GM19468 (cell line): ENCODE results near the gene ROR2.
"Not testable (repeated sequence)": the region's sequence is repeated elsewhere in the genome, so short reads cannot be mapped to it uniquely, and the experiment has no call there.

ENCODE experiments used
- ATAC-seq: cut with Tn5 transposase; IDR thresholded peaks from one replicate; pipeline ENCODE4 v1.9.1; 2021; ENCODE audit warnings: mild to moderate bottlenecking, moderate library complexity, moderate number of reproducible peaks; ENCODE audit not compliant: unreplicated experiment; ENCODE audit errors: extremely low read depth

ROR2 gene

GRCh38 chr9:91929331-91929730 is 20.7 kb downstream of the ROR2 start:
- ATAC-seq: no peak

- ATAC-seq: no peak
Measured at GRCh38 chr9:91927922-91928510, 22.0 kb downstream of the ROR2 start.

- no peak for ATAC-seq
Measured at GRCh38 chr9:91924090-91924489, 25.9 kb downstream of the ROR2 start.

DNA sequence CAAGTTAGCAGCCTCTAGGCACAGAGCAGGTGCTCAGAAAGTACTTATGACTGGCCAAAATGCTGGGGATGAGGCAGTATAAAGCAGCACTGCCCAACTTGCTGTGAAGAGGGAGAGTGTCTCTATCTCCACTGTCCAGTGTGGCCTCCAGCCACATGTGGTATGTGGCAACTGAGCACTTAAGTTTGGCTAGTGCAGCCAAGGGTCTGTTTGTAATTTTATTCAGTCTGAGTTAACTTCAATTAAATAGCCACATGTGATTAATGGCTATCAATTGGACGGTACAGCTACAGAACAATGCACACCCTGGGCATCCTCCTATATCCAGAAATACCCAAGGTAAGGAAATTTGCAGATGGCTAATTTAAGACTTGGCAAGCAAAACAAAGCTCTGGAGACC is 26.9 kb downstream of the ROR2 start:
- no peak for ATAC-seq

DNA sequence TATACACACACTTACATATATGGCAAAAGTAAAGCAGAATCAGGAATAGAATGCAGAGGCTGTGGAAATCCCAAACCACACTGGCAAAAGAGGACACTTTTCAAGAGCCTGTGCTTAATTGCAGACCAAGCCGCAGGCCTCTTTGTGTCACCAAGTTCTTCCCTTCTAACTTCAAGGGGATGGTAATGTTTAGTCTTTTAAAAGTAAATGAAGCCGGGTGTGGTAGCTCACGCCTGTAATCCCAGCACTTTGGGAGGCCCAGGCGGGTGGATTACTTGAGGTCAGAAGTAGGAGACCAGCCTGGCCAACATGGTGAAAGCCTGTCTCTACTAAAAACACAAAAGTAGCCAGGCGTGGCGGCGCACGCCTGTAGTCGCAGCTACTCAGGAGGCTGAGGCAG is 28.7 kb downstream of the ROR2 start:
- ATAC-seq: no peak

- ATAC-seq: no peak
Measured at GRCh38 chr9:91920630-91921350, 29.2 kb downstream of the ROR2 start.

DNA sequence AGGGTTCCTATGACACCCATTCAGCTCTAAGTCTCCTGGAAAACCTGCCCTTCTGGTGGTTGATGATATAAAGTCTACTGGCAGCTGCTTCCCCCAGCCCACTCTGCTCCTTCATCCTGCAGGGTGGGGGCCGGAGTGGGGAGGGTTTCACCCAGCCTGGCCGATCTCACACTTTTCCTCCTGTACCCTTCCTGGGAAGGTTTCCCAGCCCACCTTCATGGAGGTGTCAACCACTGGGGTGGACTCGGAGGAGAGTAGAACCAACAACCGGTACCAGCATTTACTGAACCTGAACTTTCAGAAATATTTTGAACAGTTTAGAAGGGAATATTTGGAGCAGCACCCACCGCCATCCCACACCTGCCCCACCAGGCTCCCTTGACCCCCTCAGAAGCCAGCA is 30.4 kb downstream of the ROR2 start:
- ATAC-seq: no peak

- no peak for ATAC-seq
Measured at GRCh38 chr9:91917436-91917835, 32.6 kb downstream of the ROR2 start.

- ATAC-seq: no peak
Measured at GRCh38 chr9:91915524-91916263, 34.3 kb downstream of the ROR2 start.

GRCh38 chr9:91914937-91915336 is 35.1 kb downstream of the ROR2 start:
- ATAC-seq: no peak

DNA sequence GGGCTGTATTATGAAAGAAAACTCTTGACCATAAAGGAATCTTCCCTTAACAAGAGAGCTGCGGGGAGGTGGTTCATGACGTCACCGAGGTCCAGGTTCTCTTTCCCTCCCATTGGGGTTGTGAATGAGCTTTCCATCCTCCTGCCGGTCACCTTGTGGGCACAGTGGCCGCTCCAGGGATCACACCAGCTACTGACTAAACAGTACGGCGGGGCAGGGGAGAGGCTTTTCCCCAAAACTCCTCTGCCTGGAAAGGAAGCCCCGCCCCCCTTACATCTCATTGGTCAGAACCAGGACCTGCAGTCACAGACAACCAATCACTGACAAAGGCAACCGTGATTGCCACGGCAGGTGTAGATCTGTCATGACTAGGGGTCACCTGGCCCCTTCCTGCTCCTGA is 35.6 kb downstream of the ROR2 start:
- ATAC-seq: no peak

- ATAC-seq: no peak
Measured at GRCh38 chr9:91913986-91914385, 36.0 kb downstream of the ROR2 start.

GRCh38 chr9:91913096-91913495 is 36.9 kb downstream of the ROR2 start:
- no peak for ATAC-seq

GRCh38 chr9:91911657-91912056 is 38.4 kb downstream of the ROR2 start:
- no peak for ATAC-seq

DNA sequence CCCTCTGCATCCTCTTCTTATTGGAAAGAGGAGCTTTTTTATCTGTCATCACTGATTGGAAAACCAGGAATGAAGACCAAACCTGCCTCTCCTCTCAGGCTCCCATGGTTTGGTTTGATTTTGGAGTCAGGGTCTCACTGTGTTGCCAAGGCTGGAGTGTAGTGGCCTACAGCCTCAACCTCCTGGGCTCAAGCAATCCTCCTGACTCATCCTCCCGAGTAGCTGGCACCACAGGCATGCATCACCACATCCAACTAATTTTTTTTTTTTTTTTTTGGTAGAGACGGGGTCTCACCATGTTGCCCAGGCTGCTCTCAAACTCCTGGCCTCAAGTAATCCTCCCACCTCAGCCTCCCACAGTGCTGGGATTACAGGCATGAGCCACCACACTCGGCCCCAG is 40.8 kb downstream of the ROR2 start:
- ATAC-seq: not testable (repeated sequence)

DNA sequence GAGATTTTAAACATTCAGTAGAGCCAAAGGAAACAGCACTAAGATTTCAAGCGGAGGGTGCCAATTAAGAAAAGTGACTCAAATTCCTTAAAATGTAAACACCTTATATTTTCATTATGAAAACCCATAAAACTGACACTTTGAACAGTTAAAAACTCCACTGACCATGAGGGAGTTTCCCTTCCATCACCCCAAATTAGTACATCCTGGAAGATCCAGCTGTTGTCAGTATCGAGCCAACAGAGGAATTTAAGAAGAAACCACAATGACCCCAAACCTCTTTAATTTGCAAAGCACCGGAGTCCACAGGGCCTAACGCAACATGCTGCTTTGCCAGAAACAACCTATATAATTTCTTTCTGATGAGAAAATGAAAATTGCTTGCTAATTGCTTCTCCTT is 41.3 kb downstream of the ROR2 start:
- ATAC-seq: no peak

GRCh38 chr9:91908293-91908623 is 41.8 kb downstream of the ROR2 start:
- no peak for ATAC-seq

- no peak for ATAC-seq
Measured at GRCh38 chr9:91907484-91908292, 42.3 kb downstream of the ROR2 start.

GRCh38 chr9:91905991-91906469 is 44.0 kb downstream of the ROR2 start:
- ATAC-seq: no peak

GRCh38 chr9:91905237-91905650 is 44.8 kb downstream of the ROR2 start:
- ATAC-seq: no peak
